ENCODE measurements around the gene NUDT8. TPM values are rescaled to one million over a fixed set of nuclear protein-coding genes. Genes with fewer than 3 reads are reported as not detected.

NUDT8 gene
- polyA plus RNA-seq, 3 donors from 2014 or later = 10.1 to 13.4 (median 12.3) TPM

DNA sequence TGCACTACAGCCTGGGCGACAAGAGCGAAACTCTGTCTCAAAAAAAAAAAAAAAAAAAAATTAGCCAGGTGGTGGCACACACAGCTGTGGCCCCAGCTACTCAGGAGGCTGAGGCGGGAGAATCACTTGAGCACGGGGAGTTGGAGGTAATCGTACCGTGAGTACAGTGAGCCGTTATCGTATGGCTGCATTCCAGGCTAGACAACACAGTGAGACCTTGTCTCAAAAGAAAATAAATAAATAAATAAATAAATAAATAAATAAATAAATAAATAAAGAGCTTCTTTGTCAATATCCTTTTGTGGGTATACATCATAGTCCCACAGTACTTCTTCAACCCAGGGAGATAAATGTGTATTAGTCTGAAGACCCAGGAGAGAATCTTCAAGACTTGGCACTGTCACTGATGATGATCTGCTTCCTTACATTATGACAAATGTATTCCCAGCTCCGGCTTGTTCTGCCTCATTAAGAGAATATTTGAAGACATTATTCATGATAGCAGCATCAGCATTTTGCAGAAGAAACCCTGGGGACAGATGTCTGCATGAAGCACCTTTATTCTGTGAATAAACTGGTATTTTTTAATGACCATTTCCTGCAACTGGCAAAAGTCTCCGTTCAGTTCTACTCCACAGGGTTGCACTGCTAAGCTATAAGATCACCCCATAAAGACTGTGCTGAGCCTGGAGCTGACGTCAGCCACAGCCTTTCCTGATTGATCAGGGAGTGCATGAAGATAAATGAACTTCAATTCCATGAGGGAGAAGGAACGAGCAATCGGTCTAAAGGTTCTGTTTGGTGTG is 22.4 kb upstream of the NUDT8 start:
- Mint-ChIP-seq H3K27ac (peak overlapping the region in 1 of 6 donors; percentile 45), H3K4me1 (peaks cover 27 to 33% of the 10 kb centered on the region in 2 donors), H3K36me3 (no peaks in the 10 kb centered on the region), H3K4me3 (peak overlapping the region in 3 of 5 donors; percentile 3 to 15 (median 12)), H3K27me3 (ENCODE audit: low read depth in 3 of 3) (peaks cover 0 to 3% (median 3%) of the 10 kb centered on the region in 3 donors), H3K9me3 (no peaks in the 10 kb centered on the region)
- no peak for DNase-seq

GRCh38 chr11:67649634-67650510 is 20.1 kb upstream of the NUDT8 start:
- peaks cover 3 to 5% (median 5%) of the 10 kb centered on the region in 3 donors for H3K27me3 Mint-ChIP-seq (ENCODE audit: low read depth in 3 of 3)
- H3K4me1 Mint-ChIP-seq = peaks cover 40 to 49% of the 10 kb centered on the region in 2 donors
- no peak for DNase-seq
- H3K27ac Mint-ChIP-seq = peak overlapping the region; percentile 40 to 91 (median 88)
- no peaks in the 10 kb centered on the region for H3K9me3 Mint-ChIP-seq
- peak overlapping the region; percentile 87 to 95 (median 93) for H3K4me3 Mint-ChIP-seq
- H3K36me3 Mint-ChIP-seq = no peaks in the 10 kb centered on the region

DNA sequence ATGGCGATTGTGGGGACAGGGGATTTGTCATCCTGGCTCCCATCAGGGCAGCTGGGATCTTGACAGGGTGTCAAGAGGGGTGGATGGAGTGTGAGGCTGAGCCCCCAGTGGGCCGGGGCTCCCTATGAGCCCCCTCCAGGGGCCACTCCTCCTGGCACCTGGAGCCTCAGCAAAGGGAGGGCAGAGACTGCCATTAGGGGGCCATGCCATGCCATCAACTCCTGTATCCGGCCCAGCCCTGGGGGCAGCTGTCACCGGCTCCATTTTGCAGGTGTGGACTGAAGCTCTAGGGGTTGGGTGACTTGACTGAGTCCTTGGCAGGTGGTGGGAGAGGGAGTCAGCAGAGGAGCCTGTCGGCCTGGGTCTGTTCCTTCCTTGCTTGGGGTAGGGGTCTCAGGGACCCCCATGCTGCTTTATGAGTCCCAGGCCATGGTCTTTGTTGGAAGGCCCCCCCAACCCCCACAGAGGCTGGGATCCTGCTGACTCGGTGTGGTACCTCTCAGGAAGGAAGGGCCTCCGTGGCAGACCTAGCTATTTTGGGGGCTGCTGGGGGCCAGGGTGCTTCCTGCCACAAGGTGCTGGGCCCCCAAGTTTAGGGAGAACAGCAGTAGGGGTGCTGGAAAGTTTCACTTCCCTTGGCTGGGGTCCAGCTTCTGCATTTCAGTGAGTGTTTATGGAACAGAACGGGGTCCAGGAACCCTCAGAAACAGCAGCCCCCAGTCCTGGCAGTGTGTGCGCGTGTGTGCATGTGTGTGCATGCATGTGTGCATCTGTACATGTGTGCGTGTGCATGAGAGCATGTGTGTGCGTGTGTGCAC is 19.3 kb upstream of the NUDT8 start:
- no peaks in the 10 kb centered on the region for H3K36me3 Mint-ChIP-seq
- H3K27ac Mint-ChIP-seq = peak overlapping the region in 2 of 6 donors; percentile 53 to 91
- peaks cover 40 to 49% of the 10 kb centered on the region in 2 donors for H3K4me1 Mint-ChIP-seq
- no peak for DNase-seq
- no peaks in the 10 kb centered on the region for H3K9me3 Mint-ChIP-seq
- H3K4me3 Mint-ChIP-seq = peak overlapping the region in 2 of 5 donors; percentile 18 to 94
- peaks cover 4 to 5% (median 5%) of the 10 kb centered on the region in 3 donors for H3K27me3 Mint-ChIP-seq (ENCODE audit: low read depth in 3 of 3)

- Mint-ChIP-seq H3K27ac (peak overlapping the region in 2 of 6 donors; percentile 22 to 28), H3K36me3 (no peaks in the 10 kb centered on the region), H3K9me3 (no peaks in the 10 kb centered on the region), H3K27me3 (ENCODE audit: low read depth in 3 of 3) (peaks cover 5% of the 10 kb centered on the region in 3 donors), H3K4me1 (peaks cover 40 to 49% of the 10 kb centered on the region in 2 donors), H3K4me3 (peak overlapping the region; percentile 25 to 41 (median 30))
- DNase-seq = peak; percentile 31 to 47 (median 36)
Measured at GRCh38 chr11:67648140-67648795, 18.5 kb upstream of the NUDT8 start.

- Mint-ChIP-seq H3K4me1 (peaks cover 40 to 49% of the 10 kb centered on the region in 2 donors), H3K27ac (peak overlapping the region in 1 of 6 donors; percentile 28), H3K4me3 (peak overlapping the region in 4 of 5 donors; percentile 41 to 74 (median 60))
Measured at GRCh38 chr11:67647471-67647870, 17.7 kb upstream of the NUDT8 start.

GRCh38 chr11:67646535-67647336 is 17.0 kb upstream of the NUDT8 start:
- Mint-ChIP-seq H3K36me3 (no peaks in the 10 kb centered on the region), H3K4me3 (peak overlapping the region; percentile 66 to 81 (median 72)), H3K4me1 (peaks cover 40 to 49% of the 10 kb centered on the region in 2 donors), H3K27ac (peak overlapping the region in 5 of 6 donors; percentile 65 to 82 (median 71)), H3K9me3 (no peaks in the 10 kb centered on the region), H3K27me3 (ENCODE audit: low read depth in 3 of 3) (peaks cover 2 to 5% (median 5%) of the 10 kb centered on the region in 3 donors)
- DNase-seq = peak; percentile 60 to 65 (median 62)

More at GRCh38 chr11:67647471-67647870, 17.7 kb upstream of the NUDT8 start:
- H3K36me3 Mint-ChIP-seq = no peaks in the 10 kb centered on the region
- no peaks in the 10 kb centered on the region for H3K9me3 Mint-ChIP-seq
- peaks cover 3 to 5% (median 5%) of the 10 kb centered on the region in 3 donors for H3K27me3 Mint-ChIP-seq (ENCODE audit: low read depth in 3 of 3)
- no peak for DNase-seq

- DNase-seq = no peak
- Mint-ChIP-seq H3K4me1 (peaks cover 33 to 45% of the 10 kb centered on the region in 2 donors), H3K4me3 (peak overlapping the region; percentile 66 to 81 (median 72)), H3K27ac (peak overlapping the region in 4 of 6 donors; percentile 35 to 71 (median 68)), H3K27me3 (ENCODE audit: low read depth in 3 of 3) (peaks cover 2 to 5% (median 5%) of the 10 kb centered on the region in 3 donors), H3K36me3 (no peaks in the 10 kb centered on the region), H3K9me3 (no peaks in the 10 kb centered on the region)
Measured at GRCh38 chr11:67645521-67646461, 16.1 kb upstream of the NUDT8 start.

GRCh38 chr11:67644472-67645418 is 15.0 kb upstream of the NUDT8 start:
- no peak overlapping the region for H3K27ac Mint-ChIP-seq
- no peak overlapping the region for H3K4me3 Mint-ChIP-seq

DNA sequence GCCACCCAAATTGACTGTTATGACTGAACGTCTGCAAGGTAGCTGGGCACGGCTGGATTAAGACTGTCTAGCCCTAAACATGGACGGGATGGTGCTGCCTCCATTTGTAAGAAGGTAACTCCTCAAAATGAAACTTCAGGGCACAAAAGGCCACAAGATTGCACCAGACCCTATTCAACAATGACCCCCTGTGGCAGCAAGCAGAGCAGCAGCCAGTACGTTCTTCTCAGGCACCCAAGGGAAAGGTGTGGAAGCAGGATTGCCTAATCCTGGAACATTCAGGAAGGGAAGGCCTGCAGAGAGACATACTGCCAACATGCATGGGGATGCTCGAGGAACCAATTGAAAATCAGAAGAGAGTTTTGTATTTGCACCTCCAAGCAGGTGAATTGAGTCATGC is 14.3 kb upstream of the NUDT8 start:
- Mint-ChIP-seq H3K4me1 (peaks cover 24 to 27% of the 10 kb centered on the region in 2 donors), H3K27ac (peak overlapping the region in 1 of 6 donors; percentile 20), H3K9me3 (no peaks in the 10 kb centered on the region), H3K27me3 (ENCODE audit: low read depth in 3 of 3) (peaks cover 2 to 6% (median 5%) of the 10 kb centered on the region in 3 donors), H3K4me3 (peak overlapping the region in 1 of 5 donors; percentile 44), H3K36me3 (no peaks in the 10 kb centered on the region)
- no peak for DNase-seq

More at GRCh38 chr11:67644472-67645418, 15.0 kb upstream of the NUDT8 start:
- Mint-ChIP-seq H3K36me3 (no peaks in the 10 kb centered on the region), H3K9me3 (no peaks in the 10 kb centered on the region), H3K4me1 (peaks cover 24 to 34% of the 10 kb centered on the region in 2 donors), H3K27me3 (ENCODE audit: low read depth in 3 of 3) (peaks cover 2 to 6% (median 5%) of the 10 kb centered on the region in 3 donors)
- DNase-seq = no peak

Data from immature natural killer cell (primary cell).